GM23338 (cell line): ENCODE measurements around the gene PAX5. TPM values are rescaled to one million over a fixed set of nuclear protein-coding genes. Genes with fewer than 3 reads are reported as not detected.

Experiments
- ATAC-seq: fragments of 200-7000 bp; cut with Tn5 transposase; 3 replicates; pipeline ENCODE4 v1.9.1; 2020
- DNase-seq: peaks from one replicate; pipeline ENCODE4 v3.0.0-alpha.2; 2015; ENCODE audit warnings: low spot score
- H2AFZ ChIP-seq: fragments of 200-600 bp; sonication (generic); 2 replicates; pipeline ENCODE4 v1.8.0; 2016; ENCODE audit warnings: antibody characterized with exemption, mild to moderate bottlenecking, moderate library complexity
- H3F3A ChIP-seq: fragments of 200-600 bp; sonication (generic); replicated peaks from 2 replicates; pipeline ENCODE4 v1.8.0; 2017; ENCODE audit warnings: antibody characterized with exemption, mixed run types, low read depth
- H3K27ac ChIP-seq: fragments of 200-600 bp; sonication (generic); 2 replicates; pipeline ENCODE4 v1.6.1; 2016; ENCODE audit warnings: low read depth
- H3K27me3 ChIP-seq: fragments of 200-600 bp; sonication (generic); 2 replicates; pipeline ENCODE4 v1.8.0; 2016; ENCODE audit warnings: mild to moderate bottlenecking, mixed run types, moderate library complexity; ENCODE audit not compliant: insufficient read depth
- H3K36me3 ChIP-seq: fragments of 200-600 bp; sonication (generic); 2 replicates; pipeline ENCODE4 v1.8.0; 2016; ENCODE audit warnings: mild to moderate bottlenecking; ENCODE audit not compliant: insufficient read depth
- H3K4me1 ChIP-seq: fragments of 200-600 bp; sonication (generic); 2 replicates; pipeline ENCODE4 v1.8.0; 2016; ENCODE audit warnings: mild to moderate bottlenecking, moderate library complexity; ENCODE audit not compliant: insufficient read depth
- H3K4me2 ChIP-seq: fragments of 200-600 bp; sonication (generic); 2 replicates; pipeline ENCODE4 v1.7.1; 2017; ENCODE audit warnings: mixed run types
- H3K4me3 ChIP-seq: fragments of 200-600 bp; sonication (generic); 2 replicates; pipeline ENCODE4 v1.6.1; 2016; ENCODE audit warnings: mixed run types
- H3K79me2 ChIP-seq: fragments of 200-600 bp; sonication (generic); replicated peaks from 2 replicates; pipeline ENCODE4 v1.8.0; 2017; ENCODE audit warnings: mild to moderate bottlenecking; ENCODE audit not compliant: insufficient read depth
- H3K9me2 ChIP-seq: fragments of 200-600 bp; sonication (generic); 2 replicates; pipeline ENCODE4 v1.8.0; 2017; ENCODE audit not compliant: insufficient read depth
- H4K20me1 ChIP-seq: fragments of 200-600 bp; sonication (generic); replicated peaks from 2 replicates; pipeline ENCODE4 v1.8.0; 2017; ENCODE audit warnings: mild to moderate bottlenecking; ENCODE audit not compliant: insufficient read depth
- H3K27ac Mint-ChIP-seq: 2 replicates; pipeline ENCODE4 v1.8.0; 2020; ENCODE audit warnings: inconsistent platforms, mild to moderate bottlenecking, moderate library complexity, mixed read lengths
- H3K27me3 Mint-ChIP-seq: 3 replicates; pipeline ENCODE4 v1.8.0; 2022; ENCODE audit warnings: low read depth, mild to moderate bottlenecking, moderate library complexity, mixed read lengths, inconsistent platforms; ENCODE audit not compliant: insufficient read depth, poor library complexity
- H3K36me3 Mint-ChIP-seq: 3 replicates; pipeline ENCODE4 v1.8.0; 2021; ENCODE audit warnings: low read depth, mild to moderate bottlenecking, inconsistent platforms, moderate library complexity, mixed read lengths
- H3K4me1 Mint-ChIP-seq: 3 replicates; pipeline ENCODE4 v1.8.0; 2020; ENCODE audit warnings: mild to moderate bottlenecking, inconsistent platforms, mixed read lengths
- H3K4me3 Mint-ChIP-seq: 3 replicates; pipeline ENCODE4 v1.8.0; 2021; ENCODE audit warnings: moderate library complexity, mild to moderate bottlenecking, inconsistent platforms, mixed read lengths
- H3K9me3 Mint-ChIP-seq: 3 replicates; pipeline ENCODE4 v1.8.0; 2020; ENCODE audit warnings: moderate library complexity, mild to moderate bottlenecking, inconsistent platforms, mixed read lengths
- CREB1 ChIP-seq: fragments of 250-450 bp; sonication (Bioruptor Pico); IDR thresholded peaks from 2 replicates; pipeline ENCODE4 v1.5.0; 2020; ENCODE audit warnings: low read depth, mild to moderate bottlenecking, moderate library complexity
- CTCF ChIP-seq, 2 experiments: fragments of 200-600 bp in 1 of 2; sonication (generic) in 1 of 2; conservative IDR thresholded peaks; 2 replicates each; pipeline versions ENCODE4 v1.5.1 to v1.6.1; 2016 to 2017; ENCODE audit warnings: antibody characterized with exemption in 2 of 2, low read depth in 2 of 2, mild to moderate bottlenecking in 2 of 2, moderate library complexity in 1 of 2
- ETS1 ChIP-seq: IDR thresholded peaks from 2 replicates; pipeline ENCODE4 v1.6.1; 2016; ENCODE audit warnings: antibody characterized with exemption
- EZH2 ChIP-seq: fragments of 200-600 bp; sonication (generic); IDR thresholded peaks from one replicate; pipeline ENCODE4 v1.8.0; 2017; ENCODE audit warnings: antibody characterized with exemption, mild to moderate bottlenecking, low read depth; ENCODE audit not compliant: unreplicated experiment
- EZH2phosphoT487 ChIP-seq: fragments of 200-600 bp; sonication (generic); IDR thresholded peaks from one replicate; pipeline ENCODE4 v1.8.1; 2018; ENCODE audit warnings: antibody characterized with exemption; ENCODE audit not compliant: unreplicated experiment
- JUNB ChIP-seq: IDR thresholded peaks from one replicate; pipeline ENCODE4 v1.6.1; 2016; ENCODE audit warnings: antibody characterized with exemption; ENCODE audit not compliant: unreplicated experiment
- NANOG ChIP-seq: IDR thresholded peaks from 2 replicates; pipeline ENCODE4 v1.6.1; 2016; ENCODE audit warnings: antibody characterized with exemption, borderline replicate concordance
- POLR2AphosphoS5 ChIP-seq: IDR thresholded peaks from 2 replicates; pipeline ENCODE4 v1.6.1; 2016; ENCODE audit warnings: antibody characterized with exemption, low read depth
- REST ChIP-seq: IDR thresholded peaks from one replicate; pipeline ENCODE4 v1.6.1; 2018; ENCODE audit warnings: antibody characterized with exemption; ENCODE audit not compliant: unreplicated experiment
- STAT1 ChIP-seq: IDR thresholded peaks from one replicate; pipeline ENCODE4 v1.6.1; 2016; ENCODE audit warnings: antibody characterized with exemption; ENCODE audit not compliant: unreplicated experiment
- ZNF114 ChIP-seq: fragments of 250-450 bp; sonication (Bioruptor Pico); IDR thresholded peaks from 2 replicates; pipeline ENCODE4 v1.5.0; 2020; ENCODE audit warnings: mild to moderate bottlenecking, moderate library complexity
- ZNF462 ChIP-seq: fragments of 250-450 bp; sonication (Bioruptor Pico); IDR thresholded peaks from 2 replicates; pipeline ENCODE4 v1.5.0; 2020; ENCODE audit warnings: mild to moderate bottlenecking, moderate library complexity
- polyA plus RNA-seq: library from polyadenylated mRNA; unstranded; fragments of >200 nt; fragmentation: Nextera tagmentation; extraction: Ambion mirVana; gene quantifications from 2 replicates; pipeline ENCODE4 v1.2.1, GENCODE V29; 2016
- total RNA-seq: library from RNA; depleted of rRNA; stranded (reverse); fragments of >200 nt; shearing (Covaris generic); gene quantifications from 2 replicates; pipeline ENCODE4 v1.2.3, GENCODE V29; 2014

Gene PAX5
- total and polyA plus RNA-seq, 2 experiments from 2014 or later: 0.17 to 0.60 TPM

- no peaks in the 10 kb centered on the region for H3F3A ChIP-seq
- no peak overlapping the region for H3K4me2 ChIP-seq
- H3K4me1 Mint-ChIP-seq: peaks cover 28% of the 10 kb centered on the region
- no peak overlapping the region for H3K4me3 ChIP-seq
- peaks cover 26% of the 10 kb centered on the region for H3K4me1 ChIP-seq
- H3K4me3 Mint-ChIP-seq: no peak overlapping the region
- H3K27ac ChIP-seq: no peak overlapping the region
- H3K79me2 ChIP-seq: no peaks in the 10 kb centered on the region
- no peaks in the 10 kb centered on the region for H3K9me3 Mint-ChIP-seq
- no peaks in the 10 kb centered on the region for H4K20me1 ChIP-seq
- H3K27ac Mint-ChIP-seq: no peak overlapping the region
- H3K36me3 Mint-ChIP-seq: no peaks in the 10 kb centered on the region
- H3K9me2 ChIP-seq: no peaks in the 10 kb centered on the region
- H3K36me3 ChIP-seq: no peaks in the 10 kb centered on the region
- peaks cover 6% of the 10 kb centered on the region for H3K27me3 Mint-ChIP-seq
- DNase-seq (peak; percentile 8), ATAC-seq (no peak; the same call in 2 of the 3 replicates)
- no peak for TF ChIP-seq CTCF (conservative IDR thresholded peaks at IDR 0.05; ENCODE audit: low read depth in 2 of 2)
- TF ChIP-seq ZNF462 (CRISPR knock-in tag): no peak
- no peak for TF ChIP-seq POLR2AphosphoS5
- no peak for TF ChIP-seq EZH2
- no peak for TF ChIP-seq ZNF114 (CRISPR knock-in tag)
- no peak for TF ChIP-seq JUNB
- no peak for TF ChIP-seq REST
- TF ChIP-seq NANOG: no peak
- TF ChIP-seq STAT1: no peak
- TF ChIP-seq ETS1: no peak
- TF ChIP-seq CREB1 (CRISPR knock-in tag): no peak
- no peak for TF ChIP-seq EZH2phosphoT487
- no peaks in the 10 kb centered on the region for H3K27me3 ChIP-seq
- H2AFZ ChIP-seq: peak overlapping the region; percentile 57; the same call in 1 of the 2 replicates
These were observed 94.2 kb downstream of the PAX5 start for GRCh38 chr9:36939655-36940499.
